IMR-90 (cell line): ENCODE data around the gene MRPS21. TPM values are rescaled to one million over a fixed set of nuclear protein-coding genes. Genes with fewer than 3 reads are reported as not detected.

Source experiments
- ATAC-seq: fragments of 200-7000 bp; cut with Tn5 transposase; 2 replicates; pipeline ENCODE4 v1.9.1; 2020; ENCODE audit warnings: low read depth, mild to moderate bottlenecking, moderate library complexity
- BruUV-seq: library from RNA; stranded (reverse); fragments of 400-500 nt; replicated peaks from 2 replicates; lab custom pipeline; 2021; lab: Mats Ljungman, UMichigan
- CTCF ChIA-PET: fragments of 300-600 bp; formaldehyde crosslinking; extraction: SDS; loops from one replicate; lab custom pipeline; 2021; ENCODE audit warnings: antibody characterized with exemption; lab: Yijun Ruan, JAX
- POLR2A ChIA-PET: fragments of 300-600 bp; sonication (Branson Sonifier 250); formaldehyde crosslinking; loops from one replicate; lab custom pipeline; 2022; ENCODE audit warnings: antibody characterized with exemption; ENCODE audit not compliant: unreplicated experiment; lab: Charles Lee
- DNase-seq: peaks from one replicate; pipeline ENCODE4 v3.0.0; 2013
- H2AFZ ChIP-seq: replicated peaks from 2 replicates; pipeline ENCODE3; 2013; ENCODE audit warnings: low read length, mild to moderate bottlenecking; ENCODE audit not compliant: poor library complexity
- H2AK5ac ChIP-seq: 2 replicates; pipeline ENCODE4 v1.6.1; 2013; ENCODE audit warnings: low read depth, low read length, inconsistent platforms
- H2AK9ac ChIP-seq: replicated peaks from 2 replicates; pipeline ENCODE3; 2013; ENCODE audit warnings: mild to moderate bottlenecking, low read depth, low read length, moderate library complexity; ENCODE audit not compliant: poor library complexity
- H2BK120ac ChIP-seq: 2 replicates; pipeline ENCODE4 v1.6.1; 2013; ENCODE audit warnings: low read depth, low read length, inconsistent platforms
- H2BK15ac ChIP-seq: 3 replicates; pipeline ENCODE4 v1.6.1; 2013; ENCODE audit warnings: low read depth, low read length, inconsistent platforms
- H2BK20ac ChIP-seq: 2 replicates; pipeline ENCODE4 v1.6.1; 2013; ENCODE audit warnings: low read depth, mild to moderate bottlenecking, inconsistent platforms, low read length, moderate library complexity
- H2BK5ac ChIP-seq: 2 replicates; pipeline ENCODE4 v1.6.1; 2013; ENCODE audit warnings: mild to moderate bottlenecking, low read depth, low read length, inconsistent platforms; ENCODE audit not compliant: poor library complexity, severe bottlenecking
- H3K14ac ChIP-seq: replicated peaks from 2 replicates; pipeline ENCODE4 v1.6.1; 2013; ENCODE audit warnings: low read depth, low read length, inconsistent platforms
- H3K18ac ChIP-seq: 2 replicates; pipeline ENCODE4 v1.6.1; 2013; ENCODE audit warnings: low read depth, low read length, control low read depth
- H3K23ac ChIP-seq: 2 replicates; pipeline ENCODE4 v1.6.1; 2013; ENCODE audit warnings: low read depth, low read length, inconsistent platforms
- H3K27ac ChIP-seq: 2 replicates; pipeline ENCODE4 v1.5.1; 2013; ENCODE audit warnings: mild to moderate bottlenecking, control low read depth, low read length; ENCODE audit not compliant: insufficient read depth
- H3K27me3 ChIP-seq: 2 replicates; pipeline ENCODE4 v1.6.1; 2013; ENCODE audit warnings: low read length; ENCODE audit not compliant: control insufficient read depth, insufficient read depth
- H3K36me3 ChIP-seq: 2 replicates; pipeline ENCODE4 v1.6.1; 2013; ENCODE audit warnings: low read length, mixed read lengths; ENCODE audit not compliant: control insufficient read depth, insufficient read depth
- H3K4ac ChIP-seq: 2 replicates; pipeline ENCODE4 v1.6.1; 2013; ENCODE audit warnings: low read depth, low read length, inconsistent platforms
- H3K4me1 ChIP-seq: 2 replicates; pipeline ENCODE4 v1.6.1; 2013; ENCODE audit warnings: low read length, mixed read lengths; ENCODE audit not compliant: control insufficient read depth, insufficient read depth
- H3K4me2 ChIP-seq: 2 replicates; pipeline ENCODE4 v1.6.1; 2013; ENCODE audit warnings: low read depth, mild to moderate bottlenecking, control low read depth, low read length, moderate library complexity
- H3K4me3 ChIP-seq: 2 replicates; pipeline ENCODE4 v1.5.1; 2013; ENCODE audit warnings: low read depth, mild to moderate bottlenecking, control low read depth, low read length, moderate library complexity; ENCODE audit not compliant: insufficient read depth
- H3K56ac ChIP-seq: 2 replicates; pipeline ENCODE4 v1.6.1; 2013; ENCODE audit warnings: low read length, inconsistent platforms; ENCODE audit not compliant: insufficient read depth; ENCODE audit errors: extremely low read depth
- H3K79me1 ChIP-seq, 2 experiments: 2 replicates each; pipeline ENCODE4 v1.6.1; 2013; ENCODE audit warnings: low read length in 2 of 2, inconsistent platforms in 1 of 2, low read depth in 1 of 2
- H3K9ac ChIP-seq: 2 replicates; pipeline ENCODE4 v1.6.1; 2013; ENCODE audit warnings: low read depth, low read length, control low read depth
- H3K9me1 ChIP-seq: 2 replicates; pipeline ENCODE4 v1.6.1; 2013; ENCODE audit warnings: low read length, inconsistent platforms; ENCODE audit not compliant: insufficient read depth
- H3K9me3 ChIP-seq: 2 replicates; pipeline ENCODE4 v1.6.1; 2013; ENCODE audit warnings: low read length; ENCODE audit not compliant: control insufficient read depth, insufficient read depth
- H4K20me1 ChIP-seq: 2 replicates; pipeline ENCODE4 v1.6.1; 2013; ENCODE audit warnings: low read length, inconsistent platforms; ENCODE audit not compliant: insufficient read depth
- H4K5ac ChIP-seq: 2 replicates; pipeline ENCODE4 v1.6.1; 2013; ENCODE audit warnings: mild to moderate bottlenecking, low read depth, low read length, control low read depth
- H4K8ac ChIP-seq, 2 experiments: 2 replicates each; pipeline ENCODE4 v1.6.1; 2013; ENCODE audit warnings: low read depth in 2 of 2, low read length in 2 of 2, control low read depth in 1 of 2, inconsistent platforms in 1 of 2
- H4K91ac ChIP-seq: 2 replicates; pipeline ENCODE4 v1.6.1; 2013; ENCODE audit warnings: low read depth, low read length, inconsistent platforms; ENCODE audit not compliant: insufficient read depth
- BHLHE40 ChIP-seq: fragments of 150-350 bp; IDR thresholded peaks from 2 replicates; pipeline ENCODE4 v1.6.1; 2016; ENCODE audit warnings: mild to moderate bottlenecking, low read depth, low read length
- CEBPB ChIP-seq: IDR thresholded peaks from 2 replicates; pipeline ENCODE4 v1.6.1; 2012; ENCODE audit warnings: low read depth, low read length, improper control_type of control experiment
- CHD1 ChIP-seq: IDR thresholded peaks from 2 replicates; pipeline ENCODE4 v1.6.1; 2012; ENCODE audit warnings: low read depth, low read length, improper control_type of control experiment
- ELK1 ChIP-seq: fragments of 150-350 bp; IDR thresholded peaks from 2 replicates; pipeline ENCODE4 v1.6.1; 2016; ENCODE audit warnings: low read depth, mild to moderate bottlenecking, low read length, moderate library complexity, borderline replicate concordance
- FOS ChIP-seq: fragments of 150-350 bp; IDR thresholded peaks from 2 replicates; pipeline ENCODE4 v1.6.1; 2016; ENCODE audit warnings: low read depth, low read length
- MAFK ChIP-seq: IDR thresholded peaks from 2 replicates; pipeline ENCODE4 v1.6.1; 2012; ENCODE audit warnings: low read depth, low read length, improper control_type of control experiment
- MAZ ChIP-seq: IDR thresholded peaks from 2 replicates; pipeline ENCODE4 v1.6.1; 2012; ENCODE audit warnings: low read depth, mild to moderate bottlenecking, low read length, improper control_type of control experiment, moderate library complexity, borderline replicate concordance
- MXI1 ChIP-seq: IDR thresholded peaks from 2 replicates; pipeline ENCODE4 v1.6.1; 2012; ENCODE audit warnings: low read depth, mild to moderate bottlenecking, low read length, moderate library complexity, borderline replicate concordance
- NFE2L2 ChIP-seq: fragments of 150-350 bp; IDR thresholded peaks from 2 replicates; pipeline ENCODE4 v1.6.1; 2016; ENCODE audit warnings: low read depth, mild to moderate bottlenecking, low read length
- POLR2A ChIP-seq: IDR thresholded peaks from 2 replicates; pipeline ENCODE4 v1.6.1; 2012; ENCODE audit warnings: mild to moderate bottlenecking, low read depth, low read length
- RAD21 ChIP-seq: IDR thresholded peaks from 2 replicates; pipeline ENCODE4 v1.6.1; 2012; ENCODE audit warnings: low read length, improper control_type of control experiment
- RCOR1 ChIP-seq: IDR thresholded peaks from 2 replicates; pipeline ENCODE4 v1.6.1; 2012; ENCODE audit warnings: mild to moderate bottlenecking, low read length, improper control_type of control experiment; ENCODE audit not compliant: insufficient replicate concordance
- RFX5 ChIP-seq: IDR thresholded peaks from 2 replicates; pipeline ENCODE4 v1.8.0; 2012; ENCODE audit warnings: low read depth, mild to moderate bottlenecking, low read length, moderate library complexity
- SMC3 ChIP-seq: fragments of 150-350 bp; IDR thresholded peaks from 2 replicates; pipeline ENCODE4 v1.6.1; 2016; ENCODE audit warnings: low read depth, mild to moderate bottlenecking, antibody characterized with exemption, low read length, moderate library complexity
- WGBS, 2 experiments: methylation state at CpG; one replicate each; pipeline versions ENCODE4 v1.1.5 to v1.1.7; 2013; ENCODE audit warnings: missing lambda C conversion rate in 2 of 2; ENCODE audit not compliant: insufficient read length in 1 of 2; ENCODE audit errors: extremely low coverage in 2 of 2; 5-methylcytosine and 5-hydroxymethylcytosine counted together
- dilution Hi-C: fragments of 300-500 bp; cut with HindIII; formaldehyde crosslinking; loops from one replicate; pipeline ENCODE4 v1.14.3; 2018; ENCODE audit warnings: low sequenced_read_pairs; ENCODE audit not compliant: unreplicated experiment
- in situ Hi-C: fragments of 300-500 bp; cut with MboI; formaldehyde crosslinking; loops from 3 replicates; pipeline ENCODE4 v1.14.3; 2019; ENCODE audit warnings: low sequenced_read_pairs, inconsistent platforms, mixed read lengths
- intact Hi-C: fragments of 100-400 bp; cut with micrococcal nuclease; formaldehyde crosslinking; loops from 2 replicates; pipeline ENCODE4 v1.10.0; 2022
- polyA plus RNA-seq, 3 experiments: library from polyadenylated mRNA; depleted of rRNA; stranded (reverse); fragments of >200 nt; gene quantifications; 2 replicates each; pipeline ENCODE4 v1.2.3, GENCODE V29; 2012; ENCODE audit warnings: low replicate concordance in 1 of 3
- total RNA-seq: library from RNA; depleted of rRNA; stranded (reverse); fragments of >200 nt; gene quantifications from 2 replicates; pipeline ENCODE4 v1.2.3, GENCODE V29; 2012
- TF ChIP-seq, protein P1 (sequence below): fragments of 150-350 bp; IDR thresholded peaks from 2 replicates; pipeline ENCODE4 v1.6.1; 2017; ENCODE audit warnings: mild to moderate bottlenecking, antibody characterized with exemption, low read length, low read depth
- TF ChIP-seq, protein P2 (sequence below): conservative IDR thresholded peaks from 2 replicates; pipeline ENCODE4 v1.5.1; 2012; ENCODE audit warnings: mild to moderate bottlenecking, low read depth, low read length, improper control_type of control experiment

Gene MRPS21
- total and polyA plus RNA-seq, 2 of the 4 experiments (the other 2 are of a cell fraction) = 52.3 to 74.6 TPM

DNA sequence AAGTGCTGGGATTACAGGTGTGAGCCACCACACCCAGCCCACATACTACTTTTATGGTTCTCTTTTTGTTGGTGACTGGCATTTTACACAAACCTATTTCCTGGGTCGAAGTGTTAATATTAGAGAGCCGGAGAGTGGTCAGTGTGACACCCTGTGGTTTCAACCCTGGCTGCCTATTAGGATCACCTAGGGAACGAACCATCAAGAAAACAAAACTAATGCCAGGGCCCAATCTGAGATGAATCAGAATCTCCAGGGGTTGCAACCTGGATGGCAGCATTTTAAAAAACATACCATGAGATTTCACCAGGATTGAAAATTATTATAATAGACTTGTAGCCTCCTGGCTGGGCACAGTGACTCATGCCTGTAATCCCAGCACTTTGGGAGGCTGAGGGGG lies 6.1 kb downstream of the MRPS21 start:
- Histone ChIP-seq H2AK5ac (no peak overlapping the region), H4K8ac (no peak overlapping the region), H3K27ac (no peak overlapping the region), H3K4ac (no peak overlapping the region), H3K4me1 (no peaks in the 10 kb centered on the region; the same call in 1 of the 2 replicates), H2BK5ac (no peak overlapping the region), H3K56ac (no peak overlapping the region), H3K9ac (no peak overlapping the region), H3K9me1 (no peaks in the 10 kb centered on the region; the same call in 1 of the 2 replicates), H4K20me1 (no peaks in the 10 kb centered on the region), H2BK15ac (no peak overlapping the region), H3K4me2 (no peak overlapping the region), H3K14ac (no peak overlapping the region), H3K27me3 (no peaks in the 10 kb centered on the region), H3K79me1 (peaks cover 13 to 22% of the 10 kb centered on the region in 2 experiments), H2BK120ac (no peak overlapping the region), H3K36me3 (peaks cover 27% of the 10 kb centered on the region), H3K18ac (no peak overlapping the region), H4K91ac (no peak overlapping the region), H2AFZ (no peak overlapping the region), H2BK20ac (no peak overlapping the region), H3K9me3 (no peaks in the 10 kb centered on the region), H2AK9ac (no peak overlapping the region), H4K5ac (no peak overlapping the region), H3K4me3 (no peak overlapping the region), H3K23ac (no peak overlapping the region)
- TF ChIP-seq, protein P1, sequence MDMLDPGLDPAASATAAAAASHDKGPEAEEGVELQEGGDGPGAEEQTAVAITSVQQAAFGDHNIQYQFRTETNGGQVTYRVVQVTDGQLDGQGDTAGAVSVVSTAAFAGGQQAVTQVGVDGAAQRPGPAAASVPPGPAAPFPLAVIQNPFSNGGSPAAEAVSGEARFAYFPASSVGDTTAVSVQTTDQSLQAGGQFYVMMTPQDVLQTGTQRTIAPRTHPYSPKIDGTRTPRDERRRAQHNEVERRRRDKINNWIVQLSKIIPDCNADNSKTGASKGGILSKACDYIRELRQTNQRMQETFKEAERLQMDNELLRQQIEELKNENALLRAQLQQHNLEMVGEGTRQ = no peak
- TF ChIP-seq NFE2L2 (no peak), ELK1 (no peak), CHD1 (no peak), FOS (no peak), BHLHE40 (no peak), MXI1 (no peak), RFX5 (no peak), CEBPB (no peak), RCOR1 (no peak), RAD21 (no peak), MAZ (no peak), SMC3 (no peak), MAFK (no peak), POLR2A (no peak)
- TF ChIP-seq, protein P2, sequence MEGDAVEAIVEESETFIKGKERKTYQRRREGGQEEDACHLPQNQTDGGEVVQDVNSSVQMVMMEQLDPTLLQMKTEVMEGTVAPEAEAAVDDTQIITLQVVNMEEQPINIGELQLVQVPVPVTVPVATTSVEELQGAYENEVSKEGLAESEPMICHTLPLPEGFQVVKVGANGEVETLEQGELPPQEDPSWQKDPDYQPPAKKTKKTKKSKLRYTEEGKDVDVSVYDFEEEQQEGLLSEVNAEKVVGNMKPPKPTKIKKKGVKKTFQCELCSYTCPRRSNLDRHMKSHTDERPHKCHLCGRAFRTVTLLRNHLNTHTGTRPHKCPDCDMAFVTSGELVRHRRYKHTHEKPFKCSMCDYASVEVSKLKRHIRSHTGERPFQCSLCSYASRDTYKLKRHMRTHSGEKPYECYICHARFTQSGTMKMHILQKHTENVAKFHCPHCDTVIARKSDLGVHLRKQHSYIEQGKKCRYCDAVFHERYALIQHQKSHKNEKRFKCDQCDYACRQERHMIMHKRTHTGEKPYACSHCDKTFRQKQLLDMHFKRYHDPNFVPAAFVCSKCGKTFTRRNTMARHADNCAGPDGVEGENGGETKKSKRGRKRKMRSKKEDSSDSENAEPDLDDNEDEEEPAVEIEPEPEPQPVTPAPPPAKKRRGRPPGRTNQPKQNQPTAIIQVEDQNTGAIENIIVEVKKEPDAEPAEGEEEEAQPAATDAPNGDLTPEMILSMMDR = no peak
- POLR2A ChIA-PET = no interaction called here
- dilution Hi-C loops = no loop called here
- DNase-seq = no peak
- intact Hi-C loops = no loop called here
- CTCF ChIA-PET = interaction anchor here (0.6 kb wide), 1 partner anchor 19 kb away, joined by 4 read pairs; no protein-coding TSS in a partner anchor
- in situ Hi-C loops = no loop called here
- BruUV-seq = no TSS peak
- WGBS, 2 experiments = 100% methylated on average over 1 of the region's 3 CpGs; no CpG with 5 or more reads in 1 of the 2 experiments
- ATAC-seq = no peak
